GM23338 (cell line): ENCODE results near the gene NEU4. TPM values are rescaled to one million over a fixed set of nuclear protein-coding genes. Genes with fewer than 3 reads are reported as not detected.

ENCODE experiments used
- ATAC-seq: fragments of 200-7000 bp; cut with Tn5 transposase; 3 replicates; pipeline ENCODE4 v1.9.1; 2020
- DNase-seq: peaks from one replicate; pipeline ENCODE4 v3.0.0-alpha.2; 2015; ENCODE audit warnings: low spot score
- H2AFZ ChIP-seq: fragments of 200-600 bp; sonication (generic); 2 replicates; pipeline ENCODE4 v1.8.0; 2016; ENCODE audit warnings: antibody characterized with exemption, mild to moderate bottlenecking, moderate library complexity
- H3F3A ChIP-seq: fragments of 200-600 bp; sonication (generic); replicated peaks from 2 replicates; pipeline ENCODE4 v1.8.0; 2017; ENCODE audit warnings: antibody characterized with exemption, mixed run types, low read depth
- H3K27ac ChIP-seq: fragments of 200-600 bp; sonication (generic); 2 replicates; pipeline ENCODE4 v1.6.1; 2016; ENCODE audit warnings: low read depth
- H3K27me3 ChIP-seq: fragments of 200-600 bp; sonication (generic); 2 replicates; pipeline ENCODE4 v1.8.0; 2016; ENCODE audit warnings: mild to moderate bottlenecking, mixed run types, moderate library complexity; ENCODE audit not compliant: insufficient read depth
- H3K36me3 ChIP-seq: fragments of 200-600 bp; sonication (generic); 2 replicates; pipeline ENCODE4 v1.8.0; 2016; ENCODE audit warnings: mild to moderate bottlenecking; ENCODE audit not compliant: insufficient read depth
- H3K4me1 ChIP-seq: fragments of 200-600 bp; sonication (generic); 2 replicates; pipeline ENCODE4 v1.8.0; 2016; ENCODE audit warnings: mild to moderate bottlenecking, moderate library complexity; ENCODE audit not compliant: insufficient read depth
- H3K4me2 ChIP-seq: fragments of 200-600 bp; sonication (generic); 2 replicates; pipeline ENCODE4 v1.7.1; 2017; ENCODE audit warnings: mixed run types
- H3K4me3 ChIP-seq: fragments of 200-600 bp; sonication (generic); 2 replicates; pipeline ENCODE4 v1.6.1; 2016; ENCODE audit warnings: mixed run types
- H3K79me2 ChIP-seq: fragments of 200-600 bp; sonication (generic); replicated peaks from 2 replicates; pipeline ENCODE4 v1.8.0; 2017; ENCODE audit warnings: mild to moderate bottlenecking; ENCODE audit not compliant: insufficient read depth
- H3K9me2 ChIP-seq: fragments of 200-600 bp; sonication (generic); 2 replicates; pipeline ENCODE4 v1.8.0; 2017; ENCODE audit not compliant: insufficient read depth
- H4K20me1 ChIP-seq: fragments of 200-600 bp; sonication (generic); replicated peaks from 2 replicates; pipeline ENCODE4 v1.8.0; 2017; ENCODE audit warnings: mild to moderate bottlenecking; ENCODE audit not compliant: insufficient read depth
- H3K27ac Mint-ChIP-seq: 2 replicates; pipeline ENCODE4 v1.8.0; 2020; ENCODE audit warnings: inconsistent platforms, mild to moderate bottlenecking, moderate library complexity, mixed read lengths
- H3K27me3 Mint-ChIP-seq: 3 replicates; pipeline ENCODE4 v1.8.0; 2022; ENCODE audit warnings: low read depth, mild to moderate bottlenecking, moderate library complexity, mixed read lengths, inconsistent platforms; ENCODE audit not compliant: insufficient read depth, poor library complexity
- H3K36me3 Mint-ChIP-seq: 3 replicates; pipeline ENCODE4 v1.8.0; 2021; ENCODE audit warnings: low read depth, mild to moderate bottlenecking, inconsistent platforms, moderate library complexity, mixed read lengths
- H3K4me1 Mint-ChIP-seq: 3 replicates; pipeline ENCODE4 v1.8.0; 2020; ENCODE audit warnings: mild to moderate bottlenecking, inconsistent platforms, mixed read lengths
- H3K4me3 Mint-ChIP-seq: 3 replicates; pipeline ENCODE4 v1.8.0; 2021; ENCODE audit warnings: moderate library complexity, mild to moderate bottlenecking, inconsistent platforms, mixed read lengths
- H3K9me3 Mint-ChIP-seq: 3 replicates; pipeline ENCODE4 v1.8.0; 2020; ENCODE audit warnings: moderate library complexity, mild to moderate bottlenecking, inconsistent platforms, mixed read lengths
- CREB1 ChIP-seq: fragments of 250-450 bp; sonication (Bioruptor Pico); IDR thresholded peaks from 2 replicates; pipeline ENCODE4 v1.5.0; 2020; ENCODE audit warnings: low read depth, mild to moderate bottlenecking, moderate library complexity
- EZH2 ChIP-seq: fragments of 200-600 bp; sonication (generic); IDR thresholded peaks from one replicate; pipeline ENCODE4 v1.8.0; 2017; ENCODE audit warnings: antibody characterized with exemption, mild to moderate bottlenecking, low read depth; ENCODE audit not compliant: unreplicated experiment
- EZH2phosphoT487 ChIP-seq: fragments of 200-600 bp; sonication (generic); IDR thresholded peaks from one replicate; pipeline ENCODE4 v1.8.1; 2018; ENCODE audit warnings: antibody characterized with exemption; ENCODE audit not compliant: unreplicated experiment
- JUNB ChIP-seq: IDR thresholded peaks from one replicate; pipeline ENCODE4 v1.6.1; 2016; ENCODE audit warnings: antibody characterized with exemption; ENCODE audit not compliant: unreplicated experiment
- NANOG ChIP-seq: IDR thresholded peaks from 2 replicates; pipeline ENCODE4 v1.6.1; 2016; ENCODE audit warnings: antibody characterized with exemption, borderline replicate concordance
- POLR2AphosphoS5 ChIP-seq: IDR thresholded peaks from 2 replicates; pipeline ENCODE4 v1.6.1; 2016; ENCODE audit warnings: antibody characterized with exemption, low read depth
- ZNF331 ChIP-seq: fragments of 250-450 bp; sonication (Bioruptor Pico); IDR thresholded peaks from 2 replicates; pipeline ENCODE4 v1.5.0; 2020; ENCODE audit warnings: low read depth, mild to moderate bottlenecking, moderate library complexity
- polyA plus RNA-seq: library from polyadenylated mRNA; unstranded; fragments of >200 nt; fragmentation: Nextera tagmentation; extraction: Ambion mirVana; gene quantifications from 2 replicates; pipeline ENCODE4 v1.2.1, GENCODE V29; 2016
- total RNA-seq: library from RNA; depleted of rRNA; stranded (reverse); fragments of >200 nt; shearing (Covaris generic); gene quantifications from 2 replicates; pipeline ENCODE4 v1.2.3, GENCODE V29; 2014
- TF ChIP-seq, protein P1 (sequence below): IDR thresholded peaks from one replicate; pipeline ENCODE4 v1.6.1; 2018; ENCODE audit warnings: antibody characterized with exemption; ENCODE audit not compliant: unreplicated experiment

NEU4 gene
- total and polyA plus RNA-seq, 2 experiments from 2014 or later: 0.29 to 1.2 TPM

DNA sequence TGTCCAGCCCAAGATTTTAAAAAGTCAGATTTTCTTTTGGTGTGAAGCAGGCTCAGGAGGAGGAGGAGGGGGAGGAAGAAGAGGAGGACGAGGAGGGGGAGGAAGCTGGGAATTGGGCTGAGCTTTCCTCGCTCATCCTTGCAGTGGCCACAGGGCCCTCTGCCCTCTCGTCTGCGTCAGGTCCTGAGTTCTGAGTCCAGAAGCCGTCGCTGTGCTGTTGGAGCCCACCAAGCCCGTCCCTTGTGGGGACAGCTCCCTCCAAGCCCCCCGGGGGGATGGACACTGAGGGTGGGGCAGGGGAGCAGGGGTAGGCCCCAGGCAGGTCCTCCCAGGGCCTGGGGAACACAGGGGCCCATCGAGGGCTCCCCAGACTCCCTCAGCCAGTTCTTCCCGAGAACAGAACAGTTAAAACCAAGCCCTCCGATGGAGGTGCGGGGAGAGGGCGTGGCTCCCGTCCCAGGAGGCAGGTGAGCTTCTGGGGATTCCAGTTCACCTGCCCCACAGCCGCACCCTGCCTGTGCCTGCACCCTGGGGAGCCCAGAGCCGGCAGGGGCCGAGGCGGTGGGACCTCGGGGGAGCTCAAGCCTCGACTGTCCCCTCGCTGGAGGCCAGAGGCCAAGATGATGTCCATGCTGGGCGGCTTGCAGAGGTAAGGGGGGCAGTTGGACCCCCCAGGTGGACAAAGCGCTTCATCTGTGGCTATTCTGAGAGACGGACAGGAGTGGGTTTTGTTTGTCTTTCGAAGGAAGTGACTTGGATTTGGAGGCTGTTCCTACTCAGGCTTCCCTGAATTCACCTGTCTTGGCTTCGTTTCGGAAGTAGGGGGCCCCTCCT, 32.4 kb upstream of the NEU4 start, which contains the start of gene GAL3ST2 (continued):
- TF ChIP-seq ZNF331 (CRISPR knock-in tag): no peak
- TF ChIP-seq, protein P1, sequence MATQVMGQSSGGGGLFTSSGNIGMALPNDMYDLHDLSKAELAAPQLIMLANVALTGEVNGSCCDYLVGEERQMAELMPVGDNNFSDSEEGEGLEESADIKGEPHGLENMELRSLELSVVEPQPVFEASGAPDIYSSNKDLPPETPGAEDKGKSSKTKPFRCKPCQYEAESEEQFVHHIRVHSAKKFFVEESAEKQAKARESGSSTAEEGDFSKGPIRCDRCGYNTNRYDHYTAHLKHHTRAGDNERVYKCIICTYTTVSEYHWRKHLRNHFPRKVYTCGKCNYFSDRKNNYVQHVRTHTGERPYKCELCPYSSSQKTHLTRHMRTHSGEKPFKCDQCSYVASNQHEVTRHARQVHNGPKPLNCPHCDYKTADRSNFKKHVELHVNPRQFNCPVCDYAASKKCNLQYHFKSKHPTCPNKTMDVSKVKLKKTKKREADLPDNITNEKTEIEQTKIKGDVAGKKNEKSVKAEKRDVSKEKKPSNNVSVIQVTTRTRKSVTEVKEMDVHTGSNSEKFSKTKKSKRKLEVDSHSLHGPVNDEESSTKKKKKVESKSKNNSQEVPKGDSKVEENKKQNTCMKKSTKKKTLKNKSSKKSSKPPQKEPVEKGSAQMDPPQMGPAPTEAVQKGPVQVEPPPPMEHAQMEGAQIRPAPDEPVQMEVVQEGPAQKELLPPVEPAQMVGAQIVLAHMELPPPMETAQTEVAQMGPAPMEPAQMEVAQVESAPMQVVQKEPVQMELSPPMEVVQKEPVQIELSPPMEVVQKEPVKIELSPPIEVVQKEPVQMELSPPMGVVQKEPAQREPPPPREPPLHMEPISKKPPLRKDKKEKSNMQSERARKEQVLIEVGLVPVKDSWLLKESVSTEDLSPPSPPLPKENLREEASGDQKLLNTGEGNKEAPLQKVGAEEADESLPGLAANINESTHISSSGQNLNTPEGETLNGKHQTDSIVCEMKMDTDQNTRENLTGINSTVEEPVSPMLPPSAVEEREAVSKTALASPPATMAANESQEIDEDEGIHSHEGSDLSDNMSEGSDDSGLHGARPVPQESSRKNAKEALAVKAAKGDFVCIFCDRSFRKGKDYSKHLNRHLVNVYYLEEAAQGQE: no peak
- TF ChIP-seq POLR2AphosphoS5: no peak
- no peak for TF ChIP-seq EZH2
- TF ChIP-seq JUNB: no peak

DNA sequence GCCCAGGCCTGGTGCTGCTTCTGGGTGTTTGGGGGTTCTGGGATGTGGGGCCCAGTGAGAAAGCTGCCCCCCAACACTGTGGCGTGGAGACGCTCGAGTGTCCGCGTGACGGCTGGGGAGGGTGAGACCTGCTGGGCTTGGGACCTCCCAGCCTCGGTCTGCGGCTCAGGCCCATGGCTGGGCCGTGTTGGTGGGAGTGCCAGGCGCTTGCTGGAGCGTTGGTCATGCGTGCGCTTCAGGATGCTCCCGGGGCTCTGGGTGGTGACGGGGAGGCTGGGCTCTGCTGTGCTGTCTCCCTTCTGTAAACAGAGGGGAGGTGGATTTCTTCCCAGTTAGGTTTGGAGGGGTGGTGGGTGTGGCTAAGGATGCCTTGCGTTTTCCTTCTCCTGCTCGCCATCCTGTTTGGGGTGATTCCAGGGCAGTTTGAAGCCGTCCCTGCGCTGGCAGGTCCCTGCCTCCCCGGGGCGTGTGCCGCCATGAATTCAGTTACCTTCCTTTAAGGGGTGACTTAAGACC, 31.8 kb upstream of the NEU4 start:
- Mint-ChIP-seq H3K4me3 (no peak overlapping the region), H3K4me1 (peaks cover 19% of the 10 kb centered on the region), H3K36me3 (peaks cover 12% of the 10 kb centered on the region), H3K27ac (no peak overlapping the region), H3K9me3 (peaks cover 29% of the 10 kb centered on the region), H3K27me3 (peaks cover 12% of the 10 kb centered on the region)
- no peak for DNase-seq
- H3K4me1 ChIP-seq: peaks cover 6% of the 10 kb centered on the region; the same call in 1 of the 2 replicates
- H3K36me3 ChIP-seq: peaks cover 7% of the 10 kb centered on the region; the same call in 1 of the 2 replicates
- H3K27me3 ChIP-seq: no peaks in the 10 kb centered on the region
- H3K79me2 ChIP-seq: no peaks in the 10 kb centered on the region
- H3K4me3 ChIP-seq: no peak overlapping the region
- ATAC-seq: peak; percentile 17
- TF ChIP-seq EZH2 (no peak), EZH2phosphoT487 (no peak), ZNF331 (CRISPR knock-in tag) (no peak), CREB1 (CRISPR knock-in tag) (no peak), NANOG (no peak), POLR2AphosphoS5 (no peak), JUNB (no peak)
- TF ChIP-seq, protein P1: no peak
- no peaks in the 10 kb centered on the region for H3F3A ChIP-seq
- no peaks in the 10 kb centered on the region for H3K9me2 ChIP-seq
- no peak overlapping the region for H3K4me2 ChIP-seq
- H4K20me1 ChIP-seq: no peaks in the 10 kb centered on the region
- H3K27ac ChIP-seq: no peak overlapping the region
- no peak overlapping the region for H2AFZ ChIP-seq
